Right renal pelvis (tissue), 4 donors: ENCODE measurements around the gene IQCK. TPM values are rescaled to one million over a fixed set of nuclear protein-coding genes. Genes with fewer than 3 reads are reported as not detected.

Experiments used
- DNase-seq, 4 donors: peaks; one replicate each; pipeline ENCODE4 v3.0.0-alpha.2; 2013; ENCODE audit warnings: low read depth in 4 of 4, low spot score in 3 of 4, missing footprints in 1 of 4
- polyA plus RNA-seq, 4 donors: library from polyadenylated mRNA; unstranded; fragments of 120-200 nt; gene quantifications; one replicate each; pipeline ENCODE4 v1.2.1, GENCODE V29; 2013; ENCODE audit not compliant: insufficient read length in 4 of 4

The IQCK gene
- polyA plus RNA-seq, 4 donors: 45.0 to 51.9 (median 49.2) TPM

GRCh38 chr16:19876501-19877059 is 158.5 kb downstream of the IQCK start:
- no peak for DNase-seq

DNA sequence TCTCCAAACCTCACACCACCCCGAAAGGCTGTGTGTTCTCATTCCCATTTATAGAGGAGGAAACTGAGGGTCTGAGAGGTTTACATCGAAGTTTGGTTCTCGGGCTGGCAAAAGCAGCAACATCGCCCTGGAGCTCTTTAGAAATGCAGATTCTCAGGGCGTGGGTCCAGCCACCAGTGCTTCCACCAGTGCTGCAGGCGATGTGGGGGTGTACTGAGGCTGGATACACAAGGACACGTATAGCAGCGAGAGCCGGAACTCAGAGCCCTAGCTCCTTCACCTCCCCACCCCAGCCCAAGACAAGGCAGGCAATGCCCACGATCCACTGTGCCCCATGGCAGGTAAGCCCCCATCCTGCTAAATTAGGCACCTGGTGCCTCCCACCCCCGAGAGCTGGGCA is 160.7 kb downstream of the IQCK start:
- no peak for DNase-seq

- no peak for DNase-seq
These were observed 161.2 kb downstream of the IQCK start for GRCh38 chr16:19879241-19879792.

DNA sequence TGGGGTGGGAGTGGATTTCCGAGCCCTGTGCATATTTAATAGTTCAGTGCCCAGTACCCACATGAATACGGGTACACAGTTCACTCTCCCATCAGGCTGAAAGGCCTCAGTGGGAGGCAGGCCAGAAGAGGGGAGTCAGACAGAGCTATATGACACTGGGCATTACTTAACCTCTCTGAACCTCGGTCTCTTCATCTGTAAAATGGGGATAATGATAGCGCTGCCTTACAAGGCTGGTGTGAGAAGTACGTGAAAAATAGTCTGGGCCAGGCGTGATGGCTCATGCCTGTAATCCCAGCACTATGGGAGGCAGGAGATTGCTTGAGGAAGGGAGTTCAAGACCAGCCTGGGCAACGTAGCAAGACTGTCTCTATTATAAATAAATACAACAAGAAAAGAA is 163.0 kb downstream of the IQCK start:
- DNase-seq: no peak

GRCh38 chr16:19881783-19882182 is 163.7 kb downstream of the IQCK start:
- no peak for DNase-seq

DNA sequence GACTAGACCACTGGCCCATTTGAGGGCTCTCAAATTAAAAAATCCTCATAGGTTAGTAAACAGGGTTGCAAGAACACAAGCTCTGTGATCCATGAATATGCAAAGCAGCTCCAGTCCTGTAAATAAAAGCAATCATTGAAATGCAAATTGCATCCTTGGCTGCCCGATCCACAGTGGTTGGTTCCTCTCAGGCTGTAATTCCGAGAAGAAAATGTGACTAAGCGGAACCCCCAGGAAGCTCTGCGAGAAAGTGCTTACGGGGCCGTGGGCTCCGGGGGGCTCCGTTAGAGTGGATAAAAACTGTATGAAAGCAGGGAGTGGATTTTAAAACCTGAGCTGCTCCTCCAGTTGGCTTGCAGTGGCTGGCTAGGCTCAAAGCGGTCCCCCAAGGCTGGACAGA is 164.1 kb downstream of the IQCK start:
- no peak for DNase-seq

DNA sequence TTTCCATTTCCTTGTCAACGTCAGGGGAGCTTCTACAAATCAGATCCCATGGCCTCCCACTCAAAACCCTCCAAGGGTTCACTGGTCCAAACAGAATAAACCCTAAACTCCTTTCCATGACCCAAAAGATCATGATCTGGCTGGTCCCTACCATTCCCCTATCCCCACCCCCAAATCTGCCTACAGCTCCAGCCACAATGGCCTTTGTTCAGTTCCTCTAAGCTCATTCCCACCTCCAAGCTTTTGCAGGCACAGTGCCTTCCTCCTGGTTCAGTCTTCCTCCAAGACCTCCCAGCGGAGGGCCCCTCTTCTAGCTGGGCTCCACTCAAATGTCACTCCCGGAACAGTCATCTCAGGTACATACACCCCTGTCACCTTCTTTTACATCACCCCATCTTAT is 164.6 kb downstream of the IQCK start:
- no peak for DNase-seq

DNA sequence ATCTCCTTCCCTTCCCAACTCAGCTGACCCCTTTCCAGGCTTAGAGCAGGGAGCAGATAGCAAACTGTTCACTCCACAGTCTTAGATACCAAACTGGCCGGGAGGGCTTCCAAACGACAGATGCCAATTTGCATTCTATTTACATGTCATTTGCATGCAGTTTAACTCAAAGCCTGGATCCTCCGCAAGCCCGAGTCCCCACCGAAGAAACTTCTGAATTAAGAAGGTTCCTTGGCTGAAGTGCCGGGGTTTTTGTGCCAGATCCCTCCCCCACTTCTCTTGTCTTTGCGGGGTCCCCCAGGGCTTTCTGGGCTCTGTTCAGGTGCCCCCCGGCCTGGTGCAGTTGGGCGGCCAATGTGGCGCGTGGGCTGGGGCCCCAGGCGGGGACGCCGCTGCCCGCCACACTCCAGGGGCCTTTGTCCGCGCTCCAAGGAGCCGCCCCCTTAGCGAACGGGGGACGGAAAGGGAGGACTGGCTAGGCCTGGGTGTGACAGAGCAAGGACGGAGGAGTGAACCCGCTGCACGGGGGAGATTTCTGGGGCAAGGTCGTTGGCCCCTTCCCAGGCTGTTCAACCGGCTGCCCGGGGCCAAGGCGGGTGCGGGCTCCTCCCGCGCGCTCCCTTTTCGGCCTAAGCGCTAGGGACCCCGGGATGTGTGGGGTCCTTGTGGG is 165.4 kb downstream of the IQCK start:
- DNase-seq: no peak

DNA sequence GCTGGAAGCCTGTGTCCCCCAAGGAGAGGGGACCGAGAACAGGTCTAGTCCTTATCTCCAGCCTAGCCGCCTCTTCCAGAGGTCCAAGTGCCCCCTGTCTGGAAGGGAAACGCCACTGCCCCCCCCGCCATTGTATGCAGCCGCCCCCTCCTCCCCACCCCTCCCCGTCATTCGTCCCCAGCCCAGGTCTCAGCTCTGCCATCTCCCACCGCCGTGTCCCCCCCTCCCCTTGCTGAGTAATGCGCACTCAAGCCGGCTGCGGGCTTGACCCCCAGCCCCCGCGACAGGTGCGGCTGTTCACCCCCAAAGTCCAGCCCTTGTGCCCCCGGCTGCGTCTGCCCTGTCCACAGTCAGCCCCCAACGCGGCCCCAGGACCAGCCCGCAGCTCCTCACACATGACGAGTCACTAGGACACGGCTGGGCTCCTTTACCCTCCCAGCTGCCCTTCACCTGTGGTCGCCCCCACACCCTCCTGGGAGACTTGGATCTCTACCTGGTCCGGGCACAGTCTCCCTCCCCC is 166.0 kb downstream of the IQCK start:
- no peak for DNase-seq

DNA sequence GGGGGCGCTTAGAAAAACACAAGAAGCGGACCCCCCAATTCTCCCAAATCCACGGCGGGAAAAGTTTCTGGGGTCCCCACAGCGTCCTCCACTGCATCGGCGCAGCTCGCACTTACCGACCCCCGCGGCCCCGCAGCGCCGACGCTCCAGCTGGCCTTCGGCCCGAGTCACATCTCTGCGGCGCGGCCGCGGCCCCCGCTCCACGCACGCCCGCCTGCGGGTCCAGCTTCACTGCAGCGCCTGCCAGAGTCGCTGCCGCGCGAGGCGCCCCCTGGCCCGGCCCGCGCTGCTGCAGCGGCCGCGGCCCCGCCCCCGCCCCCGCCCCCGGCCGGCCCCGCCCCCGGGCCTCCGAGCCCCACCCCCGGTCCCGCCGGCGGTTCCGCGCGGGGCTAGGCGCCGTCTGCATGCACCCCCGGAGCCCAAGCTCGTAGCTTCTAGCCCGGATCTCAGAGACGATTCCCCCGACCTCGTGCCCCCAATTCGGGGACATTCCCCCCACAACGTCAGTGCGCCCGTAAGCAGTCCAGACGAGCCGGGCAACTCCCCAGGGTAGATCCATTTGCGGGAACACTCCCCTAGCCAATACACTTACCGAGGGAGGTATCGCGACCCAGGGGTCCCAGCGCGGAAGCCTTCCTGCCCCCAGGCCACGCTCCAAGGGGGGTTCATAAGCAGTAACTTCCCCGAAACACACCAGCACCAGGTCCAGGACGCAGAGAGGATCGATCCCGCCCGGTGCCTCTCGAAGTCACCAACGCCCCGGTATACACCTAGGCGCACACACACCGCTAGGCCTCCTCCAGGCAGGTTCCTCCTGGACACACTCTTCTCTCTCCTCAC is 166.8 kb downstream of the IQCK start, which contains the start of gene GPRC5B:
Gene GPRC5B (minus strand): TSS at position 238 of the 840 bp plus-strand sequence. CDS start 12,003 bp downstream, outside the sequence.
- DNase-seq: no peak

DNA sequence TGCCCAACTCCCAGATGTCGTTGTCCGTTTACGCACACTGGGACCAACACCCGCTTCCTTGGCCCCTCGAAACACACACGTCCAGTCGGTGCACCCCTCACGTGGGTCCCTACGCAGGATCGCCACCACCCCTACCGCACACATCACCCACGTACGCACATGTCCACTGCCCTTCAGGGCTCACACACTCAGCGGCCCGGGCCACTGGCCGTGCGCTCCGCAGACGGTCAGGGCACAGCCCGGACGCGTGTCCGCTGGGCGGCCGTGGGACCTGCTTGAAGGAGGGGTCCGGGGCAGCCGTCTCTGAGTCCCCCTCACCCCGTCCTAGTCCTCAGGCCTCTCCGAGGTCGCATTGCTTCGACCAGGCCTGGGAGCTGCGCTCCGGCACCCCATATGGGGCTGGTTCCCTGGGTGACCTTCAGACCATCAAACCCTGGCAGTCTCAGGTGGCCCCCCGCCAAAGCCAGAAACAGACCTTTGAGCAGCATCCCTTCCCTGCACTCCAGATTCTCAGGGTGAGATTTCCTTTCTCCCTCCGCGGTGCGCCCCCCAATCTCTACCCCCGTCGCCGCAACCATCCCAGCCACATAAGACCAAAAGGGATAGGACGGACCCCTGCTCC is 167.5 kb downstream of the IQCK start:
- DNase-seq: no peak

DNA sequence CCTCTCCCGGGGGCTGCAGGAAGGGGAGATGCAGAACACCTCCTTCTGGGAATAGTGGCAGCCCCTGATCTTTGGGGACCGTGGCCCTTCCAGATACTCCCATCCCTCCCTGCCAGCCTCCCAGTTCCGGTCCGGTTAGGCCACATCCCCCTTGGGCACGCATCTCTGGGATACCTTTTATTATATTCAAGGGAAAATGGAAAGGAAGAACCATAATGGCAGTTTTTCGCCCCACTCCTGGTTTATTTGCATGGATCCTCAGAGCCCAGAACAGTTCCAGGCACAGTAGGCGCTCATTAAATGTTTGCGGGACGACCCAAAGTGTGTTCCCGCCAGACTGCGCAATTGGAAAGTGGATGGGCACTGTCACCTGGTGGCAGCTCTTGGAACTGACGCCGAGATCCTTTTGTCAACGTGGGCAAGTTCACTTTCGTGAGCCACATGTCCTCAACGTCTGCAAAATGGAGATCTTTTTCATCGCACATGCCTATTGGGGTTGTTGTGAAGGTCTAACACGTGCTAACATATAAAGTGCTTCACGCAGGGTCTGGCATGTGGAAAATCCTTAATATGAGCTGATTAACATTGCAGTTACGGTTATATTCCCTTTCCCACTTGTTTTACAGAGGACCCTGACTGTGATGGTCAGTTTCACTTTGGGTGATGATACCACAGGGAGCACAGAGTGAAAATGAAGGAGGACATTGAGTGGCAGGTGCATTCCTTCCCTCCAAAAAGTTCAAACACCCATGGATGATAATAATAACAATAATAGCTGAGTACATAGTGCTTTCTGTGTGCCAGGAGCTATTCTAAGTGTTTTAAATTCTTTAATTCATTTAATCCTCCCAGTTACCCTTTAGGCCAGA is 168.2 kb downstream of the IQCK start:
- peak in 2 of 4 donors; percentile 65 to 72 for DNase-seq

DNA sequence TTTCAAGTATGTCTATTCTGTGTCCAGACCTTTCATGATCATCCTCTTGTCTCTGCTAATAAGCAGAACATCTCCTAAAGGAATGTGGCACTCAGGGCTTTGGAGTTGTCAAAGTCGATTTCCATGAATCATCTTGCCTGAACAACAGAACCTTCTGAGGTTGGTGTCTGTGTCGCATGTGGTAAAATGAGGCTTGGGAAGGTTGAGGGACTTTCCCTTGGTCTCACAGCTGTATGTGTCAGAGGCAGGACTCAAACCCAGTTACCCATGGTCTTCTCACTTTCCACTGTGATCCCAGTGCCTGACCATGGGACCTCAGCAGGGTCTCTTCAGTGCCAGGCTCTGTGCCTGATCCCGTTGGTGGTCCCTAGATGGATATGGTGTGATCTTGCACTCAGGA is 170.8 kb downstream of the IQCK start:
- no peak for DNase-seq

GRCh38 chr16:19890901-19891300 is 172.8 kb downstream of the IQCK start:
- no peak for DNase-seq

- DNase-seq: no peak
These were observed 174.8 kb downstream of the IQCK start for GRCh38 chr16:19892902-19893301.

GRCh38 chr16:19894586-19894985 is 176.5 kb downstream of the IQCK start:
- DNase-seq: no peak

DNA sequence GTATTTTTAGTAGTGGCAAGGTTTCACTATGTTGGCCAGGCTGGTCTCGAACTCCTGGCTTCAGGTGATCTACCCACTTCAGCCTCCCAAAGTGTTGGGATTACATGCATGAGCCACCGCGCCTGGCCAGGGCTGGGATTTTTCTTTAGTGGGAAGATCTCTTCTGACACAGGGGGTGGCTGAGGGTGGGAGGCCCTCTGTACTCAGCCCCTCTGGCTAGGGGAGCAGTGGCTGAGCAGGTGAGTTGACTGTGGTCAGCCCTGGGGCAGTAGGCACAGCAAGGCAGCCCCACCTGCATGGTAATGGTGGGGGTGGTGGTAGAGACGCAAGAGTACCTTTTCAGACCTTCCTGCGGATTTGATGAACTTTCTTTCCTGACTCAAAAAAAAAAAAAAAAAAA is 178.9 kb downstream of the IQCK start:
- no peak for DNase-seq

DNA sequence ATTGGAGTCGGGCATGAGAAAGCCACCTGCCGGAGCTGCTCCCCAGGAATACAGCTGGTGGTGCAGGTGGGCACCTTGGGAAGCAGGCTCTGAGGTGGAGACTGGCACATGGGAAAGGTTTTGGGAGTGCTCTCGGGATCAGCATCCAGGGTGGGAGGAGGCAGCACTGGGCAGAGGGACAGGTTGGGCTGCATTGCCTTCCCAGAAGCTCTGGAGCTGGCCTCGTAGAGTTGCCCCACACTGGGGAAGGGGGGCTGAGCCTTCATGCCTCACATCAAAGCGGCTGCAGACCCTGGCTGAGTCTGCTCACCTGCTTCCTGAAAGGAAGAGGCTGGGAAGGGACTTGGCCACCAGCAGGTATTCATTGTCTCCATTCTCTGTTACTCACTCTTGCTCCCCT is 180.1 kb downstream of the IQCK start:
- DNase-seq: no peak

- DNase-seq: peak in 2 of 4 donors; percentile 7 to 22
These were observed 181.0 kb downstream of the IQCK start for GRCh38 chr16:19898924-19899604.
